Activated naive CD4-positive, alpha-beta T cell treated with anti-CD3 and anti-CD28 coated beads, Interleukin-2, amount 50 U/mL, for 72 hours (primary cell): Measurements from ENCODE around the gene TSHZ1. TPM values are rescaled to one million over a fixed set of nuclear protein-coding genes. Genes with fewer than 3 reads are reported as not detected.
"Not testable (repeated sequence)": the region's sequence is repeated elsewhere in the genome, so short reads cannot be mapped to it uniquely, and the experiment has no call there.

Source experiments
- ATAC-seq, 2 donors: fragments of 150-1000 bp; cut with Tn5 transposase; 2 replicates each; pipeline ENCODE4 v1.10.0; 2021; ENCODE audit warnings: mild to moderate bottlenecking in 2 of 2, moderate library complexity in 2 of 2
- DNase-seq, 2 donors: peaks; one replicate each; pipeline ENCODE4 v3.0.0; 2021 to 2022; ENCODE audit warnings: low spot score in 2 of 2
- H3K27ac Mint-ChIP-seq, 2 donors: one replicate each; pipeline ENCODE4 v1.8.0; 2022; ENCODE audit warnings: mild to moderate bottlenecking in 2 of 2, mixed read lengths in 2 of 2
- H3K36me3 Mint-ChIP-seq, 2 donors: one replicate each; pipeline ENCODE4 v1.8.0; 2022; ENCODE audit warnings: mixed read lengths in 2 of 2
- H3K9me3 Mint-ChIP-seq, 2 donors: one replicate each; pipeline ENCODE4 v1.8.0; 2022; ENCODE audit warnings: mixed read lengths in 2 of 2
- total RNA-seq, 2 donors: library from RNA; stranded (reverse); gene quantifications; one replicate each; pipeline ENCODE4 v1.2.3, GENCODE V29; 2022

The TSHZ1 gene
- total RNA-seq, 2 donors from 2014 or later = 8.7 to 17.2 TPM

- DNase-seq (no peak), ATAC-seq (no peak)
- Mint-ChIP-seq H3K36me3 (no peaks in the 10 kb centered on the region), H3K9me3 (no peaks in the 10 kb centered on the region), H3K27ac (peak overlapping the region in 1 of 2 donors; percentile 58)
Observed at GRCh38 chr18:75176849-75177248, 33.7 kb upstream of the TSHZ1 start.

- Mint-ChIP-seq H3K9me3 (no peaks in the 10 kb centered on the region), H3K27ac (no peak overlapping the region), H3K36me3 (no peaks in the 10 kb centered on the region)
- DNase-seq (no peak), ATAC-seq (no peak)
Observed at GRCh38 chr18:75178376-75178775, 32.2 kb upstream of the TSHZ1 start.

- H3K27ac Mint-ChIP-seq = no peak overlapping the region
- H3K9me3 Mint-ChIP-seq = no peaks in the 10 kb centered on the region
- ATAC-seq (no peak), DNase-seq (no peak)
- H3K36me3 Mint-ChIP-seq = no peaks in the 10 kb centered on the region
Observed at GRCh38 chr18:75179819-75180600, 30.6 kb upstream of the TSHZ1 start.

GRCh38 chr18:75183524-75183923, 27.1 kb upstream of the TSHZ1 start:
- ATAC-seq (no peak), DNase-seq (no peak)
- H3K9me3 Mint-ChIP-seq = peaks cover 0 to 7% of the 10 kb centered on the region in 2 donors
- H3K27ac Mint-ChIP-seq = no peak overlapping the region
- H3K36me3 Mint-ChIP-seq = peaks cover 0 to 7% of the 10 kb centered on the region in 2 donors

- ATAC-seq (no peak), DNase-seq (no peak)
- no peak overlapping the region for H3K27ac Mint-ChIP-seq
- peaks cover 0 to 7% of the 10 kb centered on the region in 2 donors for H3K9me3 Mint-ChIP-seq
- H3K36me3 Mint-ChIP-seq = peaks cover 0 to 7% of the 10 kb centered on the region in 2 donors
Observed at GRCh38 chr18:75183973-75184493, 26.6 kb upstream of the TSHZ1 start.

GRCh38 chr18:75185460-75185859, 25.1 kb upstream of the TSHZ1 start:
- H3K9me3 Mint-ChIP-seq = peaks cover 0 to 7% of the 10 kb centered on the region in 2 donors
- DNase-seq = no peak
- ATAC-seq = no peak
- H3K36me3 Mint-ChIP-seq = peaks cover 0 to 7% of the 10 kb centered on the region in 2 donors
- H3K27ac Mint-ChIP-seq = no peak overlapping the region

GRCh38 chr18:75187702-75188101, 22.9 kb upstream of the TSHZ1 start:
- H3K36me3 Mint-ChIP-seq, DNase-seq, H3K9me3 Mint-ChIP-seq, ATAC-seq: not testable (repeated sequence)
- peak overlapping the region in 1 of 2 donors; percentile 60 for H3K27ac Mint-ChIP-seq

GRCh38 chr18:75189696-75190095, 20.9 kb upstream of the TSHZ1 start:
- peaks cover 0 to 7% of the 10 kb centered on the region in 2 donors for H3K36me3 Mint-ChIP-seq
- DNase-seq = no peak
- H3K9me3 Mint-ChIP-seq = peaks cover 0 to 7% of the 10 kb centered on the region in 2 donors
- no peak overlapping the region for H3K27ac Mint-ChIP-seq
- no peak for ATAC-seq

- Mint-ChIP-seq H3K9me3 (peaks cover 0 to 2% of the 10 kb centered on the region in 2 donors), H3K36me3 (peaks cover 0 to 2% of the 10 kb centered on the region in 2 donors), H3K27ac (no peak overlapping the region)
- no peak for DNase-seq
- no peak for ATAC-seq
Observed at GRCh38 chr18:75192899-75193298, 17.7 kb upstream of the TSHZ1 start.

- ATAC-seq = no peak
Observed at GRCh38 chr18:75198036-75198435, 12.6 kb upstream of the TSHZ1 start.

GRCh38 chr18:75199327-75199726, 11.3 kb upstream of the TSHZ1 start:
- no peak for ATAC-seq
- Mint-ChIP-seq H3K27ac (no peak overlapping the region), H3K9me3 (no peaks in the 10 kb centered on the region), H3K36me3 (peaks cover 0 to 15% of the 10 kb centered on the region in 2 donors)
- DNase-seq = no peak

More at GRCh38 chr18:75198036-75198435, 12.6 kb upstream of the TSHZ1 start:
- no peak for DNase-seq
- Mint-ChIP-seq H3K36me3 (peaks cover 0 to 15% of the 10 kb centered on the region in 2 donors), H3K9me3 (no peaks in the 10 kb centered on the region), H3K27ac (no peak overlapping the region)

GRCh38 chr18:75200071-75200470, 10.5 kb upstream of the TSHZ1 start:
- DNase-seq (no peak), ATAC-seq (no peak)
- Mint-ChIP-seq H3K9me3 (no peaks in the 10 kb centered on the region), H3K36me3 (peaks cover 0 to 15% of the 10 kb centered on the region in 2 donors), H3K27ac (no peak overlapping the region)

- ATAC-seq = no peak
- no peak for DNase-seq
- Mint-ChIP-seq H3K27ac (no peak overlapping the region), H3K9me3 (no peaks in the 10 kb centered on the region), H3K36me3 (peaks cover 0 to 15% of the 10 kb centered on the region in 2 donors)
Observed at GRCh38 chr18:75200605-75201280, 9.9 kb upstream of the TSHZ1 start.

- no peak for DNase-seq
- Mint-ChIP-seq H3K27ac (no peak overlapping the region), H3K9me3 (no peaks in the 10 kb centered on the region), H3K36me3 (peaks cover 0 to 15% of the 10 kb centered on the region in 2 donors)
- ATAC-seq = no peak
Observed at GRCh38 chr18:75201282-75202270, 9.0 kb upstream of the TSHZ1 start.

GRCh38 chr18:75202696-75203365, 7.8 kb upstream of the TSHZ1 start:
- Mint-ChIP-seq H3K36me3 (peaks cover 8 to 23% of the 10 kb centered on the region in 2 donors), H3K27ac (no peak overlapping the region), H3K9me3 (no peaks in the 10 kb centered on the region)
- DNase-seq (no peak), ATAC-seq (no peak)
